ENCODE results near the gene ADAMTSL5. TPM values are rescaled to one million over a fixed set of nuclear protein-coding genes. Genes with fewer than 3 reads are reported as not detected.

ADAMTSL5 gene
- total RNA-seq: 3.0 and 3.7 TPM in 2 replicates

GRCh38 chr19:1512671-1513498, at the start of gene ADAMTSL5:
Gene ADAMTSL5, minus strand, starts transcription at chr19:1513019. Its CDS starts 2,076 bp downstream, at chr19:1510943.

GRCh38 chr19:1523412-1524286, 10.8 kb upstream of the ADAMTSL5 start, which contains the start of gene PLK5:
Gene PLK5, plus strand, starts transcription at chr19:1524077. Its CDS starts 2,920 bp downstream, at chr19:1526997.

GRCh38 chr19:1491114-1491848, 21.5 kb downstream of the ADAMTSL5 start, which contains the start of gene REEP6:
Gene REEP6, plus strand, starts transcription at chr19:1491181. Its CDS starts 89 bp downstream, at chr19:1491270.

GRCh38 chr19:1490311-1491113, 22.3 kb downstream of the ADAMTSL5 start, which contains the start of gene PCSK4:
Gene PCSK4, minus strand, starts transcription at chr19:1490350. Its CDS starts 4 bp downstream, at chr19:1490346.

GRCh38 chr19:1478934-1479707, 33.7 kb downstream of the ADAMTSL5 start, which contains the start of gene C19orf25:
Gene C19orf25, minus strand, starts transcription at chr19:1479215. Its CDS starts 312 bp downstream, at chr19:1478903.

Other genes starting within 250 kb of the ADAMTSL5 start
- gene CIRBP, start 243.7 kb downstream of the ADAMTSL5 start, total RNA-seq: 332 and 349 TPM in 2 replicates
- gene FAM174C, start 237.5 kb downstream of the ADAMTSL5 start, total RNA-seq: 18.6 and 19.3 TPM in 2 replicates
- not detected in 2 replicates for gene EFNA2, start 227.1 kb downstream of the ADAMTSL5 start, total RNA-seq
- gene NDUFS7, start 129.1 kb downstream of the ADAMTSL5 start, total RNA-seq: 51.2 and 51.9 TPM in 2 replicates
- gene GAMT, start 111.5 kb downstream of the ADAMTSL5 start, total RNA-seq: 34.0 and 36.7 TPM in 2 replicates
- gene DAZAP1, start 105.4 kb downstream of the ADAMTSL5 start, total RNA-seq: 45.9 and 53.8 TPM in 2 replicates
- 434 and 444 TPM in 2 replicates for gene RPS15, start 74.6 kb downstream of the ADAMTSL5 start, total RNA-seq
- 0.13 and 0.19 TPM in 2 replicates for gene APC2, start 62.9 kb downstream of the ADAMTSL5 start, total RNA-seq
- 21.8 and 21.9 TPM in 2 replicates for gene C19orf25, start 33.8 kb downstream of the ADAMTSL5 start, total RNA-seq
- gene PCSK4, start 22.7 kb downstream of the ADAMTSL5 start, total RNA-seq: 0.53 and 1.1 TPM in 2 replicates
- 0.92 and 1.8 TPM in 2 replicates for gene REEP6, start 21.8 kb downstream of the ADAMTSL5 start, total RNA-seq
- not detected in 2 replicates for gene PLK5, start 11.1 kb upstream of the ADAMTSL5 start, total RNA-seq
- gene MEX3D, start 55.3 kb upstream of the ADAMTSL5 start, total RNA-seq: 23.3 and 28.5 TPM in 2 replicates
- 70.9 and 85.6 TPM in 2 replicates for gene MBD3, start 79.8 kb upstream of the ADAMTSL5 start, total RNA-seq
- 72.1 and 122 TPM in 2 replicates for gene UQCR11, start 92.4 kb upstream of the ADAMTSL5 start, total RNA-seq
- 34.3 and 41.2 TPM in 2 replicates for gene TCF3, start 139.6 kb upstream of the ADAMTSL5 start, total RNA-seq
- gene ONECUT3, start 240.5 kb upstream of the ADAMTSL5 start, total RNA-seq: not detected in 2 replicates